ENCODE results near the gene RAB24.

- no peak for TF ChIP-seq POLR2AphosphoS5 (IDR thresholded peaks at IDR 0.05)
- no peak for TF ChIP-seq CTCF (IDR thresholded peaks at IDR 0.05)
- TF ChIP-seq POLR2A (IDR thresholded peaks at IDR 0.05) = no peak
- TF ChIP-seq EP300 (IDR thresholded peaks at IDR 0.05) = no peak
Observed at GRCh38 chr5:177307544-177308363, 4.2 kb upstream of the RAB24 start.

Measured in stomach (tissue), 4 donors.